GM12801 (cell line): Measurements from ENCODE around the gene FBLN1.

Experiments
- CTCF ChIP-seq: IDR thresholded peaks from one replicate; pipeline ENCODE4 v1.5.1; 2011; ENCODE audit warnings: control low read depth; ENCODE audit not compliant: insufficient read length; ENCODE audit errors: extremely low read depth

Gene FBLN1

DNA sequence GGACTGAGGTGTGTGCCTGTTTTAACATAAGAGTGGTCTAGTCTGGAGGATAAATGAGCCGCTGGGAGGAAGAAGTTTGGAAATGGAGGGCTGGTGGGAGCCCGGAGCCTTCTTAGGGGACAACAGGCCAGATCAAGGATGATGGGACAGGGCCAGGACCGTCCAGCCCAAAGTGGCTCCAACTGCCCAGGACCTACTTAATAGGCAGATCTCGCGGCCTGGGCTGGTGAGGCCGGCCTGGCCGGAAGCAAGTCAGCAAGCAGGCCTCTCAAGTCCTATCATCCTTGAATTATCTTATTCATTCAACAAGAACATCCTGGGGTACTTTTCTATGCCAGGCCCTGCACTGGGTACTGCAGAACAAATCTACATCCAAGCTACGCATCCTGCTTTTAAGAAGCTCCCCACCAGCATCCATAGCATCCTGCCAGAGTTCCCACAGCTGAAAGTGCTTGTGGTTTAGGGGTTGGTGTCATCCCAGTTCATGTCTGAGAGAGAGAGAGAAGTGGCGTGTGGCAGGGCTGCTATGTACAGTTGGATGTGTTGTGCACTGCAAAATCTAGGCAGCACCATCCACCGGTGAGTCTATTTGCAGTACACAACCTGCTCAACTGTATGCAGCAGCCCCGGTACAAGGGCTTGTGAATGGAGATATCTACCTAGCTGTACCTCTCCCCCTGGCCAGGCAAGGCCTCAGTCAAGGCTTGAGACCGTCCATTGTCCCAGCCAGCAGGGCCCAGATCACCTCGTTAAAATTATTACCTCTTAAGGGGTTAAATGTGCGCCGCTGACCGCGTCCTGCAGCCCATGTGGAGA, 82.1 kb downstream of the FBLN1 start:
- no peak for TF ChIP-seq CTCF

GRCh38 chr22:45585437-45585755, 82.7 kb downstream of the FBLN1 start:
- no peak for TF ChIP-seq CTCF

GRCh38 chr22:45585946-45586540, 83.4 kb downstream of the FBLN1 start:
- no peak for TF ChIP-seq CTCF

DNA sequence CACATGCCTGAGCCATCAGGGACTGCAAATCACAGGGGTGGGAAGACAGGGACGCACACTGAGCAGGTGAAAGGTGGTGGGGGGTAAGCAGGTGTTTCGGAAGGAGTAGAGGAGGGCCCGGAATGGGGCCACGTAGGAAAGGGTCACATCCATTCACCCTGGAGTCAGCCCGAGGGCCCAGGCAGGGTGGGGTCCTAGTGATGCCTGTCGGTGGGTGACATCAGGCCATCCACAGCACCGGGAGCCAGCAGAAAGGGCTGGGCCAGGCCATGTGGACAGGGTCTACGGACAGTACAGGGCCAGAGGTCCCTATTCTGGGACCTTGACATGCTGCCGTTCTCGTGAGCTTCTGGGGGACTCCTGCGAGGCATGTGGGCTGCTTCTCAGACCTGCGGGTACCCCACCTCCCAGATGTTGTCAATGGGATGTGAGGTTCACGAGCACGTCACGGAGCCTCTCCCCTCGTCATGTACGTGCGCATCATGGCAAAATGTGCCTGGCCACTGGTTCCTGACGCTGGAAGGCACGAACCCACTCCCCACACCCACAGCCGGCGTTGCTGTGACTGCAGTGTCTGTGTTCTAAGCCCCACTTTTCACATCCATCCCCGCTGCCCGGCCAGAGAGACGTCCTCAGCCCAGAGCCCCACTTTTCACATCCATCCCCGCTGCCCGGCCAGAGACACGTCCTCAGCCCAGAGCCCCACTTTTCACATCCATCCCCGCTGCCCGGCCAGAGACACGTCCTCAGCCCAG, 84.1 kb downstream of the FBLN1 start:
- TF ChIP-seq CTCF, result no peak

DNA sequence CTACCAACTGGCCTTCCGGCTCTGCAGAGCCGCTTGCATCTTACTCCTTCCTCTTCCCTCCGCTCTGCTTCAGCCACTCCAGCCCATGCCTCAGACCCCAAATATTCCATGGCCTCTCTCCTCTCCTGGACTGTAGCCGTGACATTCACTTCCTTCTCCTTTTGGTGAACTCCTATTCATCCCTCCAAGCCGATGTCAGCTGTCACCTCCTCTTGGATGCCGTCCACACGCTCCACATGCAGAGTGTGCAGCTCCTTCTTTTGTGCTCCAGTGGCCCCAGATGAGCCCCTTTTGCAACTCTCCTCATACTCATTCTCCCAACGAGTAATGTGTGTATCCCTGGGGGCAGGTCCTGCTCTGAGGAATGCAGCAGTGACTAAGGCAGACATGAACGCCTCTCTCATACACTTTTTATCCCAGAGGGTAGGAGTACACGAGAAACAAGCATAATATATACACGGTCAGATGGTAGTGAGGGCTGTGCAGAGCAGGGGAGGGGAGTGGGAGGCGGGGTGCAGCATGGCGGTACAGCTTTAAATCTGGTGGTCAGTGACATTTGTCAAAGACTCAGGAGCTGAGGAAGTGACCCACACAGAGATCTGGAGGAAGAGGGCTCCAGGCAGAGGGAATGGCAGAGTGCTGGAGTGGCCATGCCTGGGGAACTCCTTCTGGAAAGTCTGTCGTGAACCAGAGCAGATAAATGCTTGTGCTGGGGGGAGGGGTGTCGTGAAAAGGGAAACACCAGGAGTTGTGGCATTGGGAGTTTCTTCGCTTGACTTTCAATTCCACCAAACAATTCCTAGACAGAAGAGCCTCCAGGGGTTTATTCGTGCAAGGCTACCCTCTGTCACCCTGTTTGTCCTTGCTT, 85.2 kb downstream of the FBLN1 start:
- TF ChIP-seq CTCF, result no peak

GRCh38 chr22:45589556-45589955, 86.9 kb downstream of the FBLN1 start:
- no peak for TF ChIP-seq CTCF

DNA sequence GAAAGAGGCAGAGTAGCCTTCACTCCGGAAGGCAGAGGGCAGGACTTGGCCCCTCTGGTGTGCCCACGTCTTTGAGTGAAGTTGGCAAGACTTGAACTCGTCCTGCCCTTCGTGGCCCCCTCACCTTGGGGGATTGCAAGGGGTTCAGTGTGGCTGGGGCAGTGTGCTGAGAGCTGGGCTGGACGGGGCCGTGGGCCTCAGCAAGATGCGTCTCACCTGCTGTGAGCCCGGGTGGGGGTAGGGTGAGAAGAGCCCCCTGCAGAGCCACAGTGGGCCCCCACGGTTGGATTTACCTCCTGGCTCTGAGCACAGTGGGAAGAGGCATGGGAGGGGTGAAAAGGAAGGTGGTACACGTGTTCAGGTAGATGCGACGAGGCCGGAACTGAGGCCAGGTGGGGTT, 87.6 kb downstream of the FBLN1 start:
- no peak for TF ChIP-seq CTCF
